Measurements from ENCODE around the gene PSG3. TPM values are rescaled to one million over a fixed set of nuclear protein-coding genes. Genes with fewer than 3 reads are reported as not detected.

PSG3 gene
- 0.11 to 0.18 TPM (median 0.14 TPM) in 4 of 5 replicates, not detected in the other for total RNA-seq (2022; extraction: Qiagen RNA extraction; ENCODE audit: low read depth)

GRCh38 chr19:42740381-42740780 is at the start of gene PSG3:
Gene PSG3, minus strand, starts transcription at chr19:42740481. Its CDS starts 97 bp downstream, at chr19:42740384.

Other genes starting within 250 kb of the PSG3 start
- gene CEACAM1, start 212.0 kb downstream of the PSG3 start, total RNA-seq (2022; extraction: Qiagen RNA extraction; ENCODE audit: low read depth) = 1.2 to 2.3 TPM (median 1.7 TPM) in 5 replicates
- not detected in 5 replicates for gene CEACAM8, start 145.6 kb downstream of the PSG3 start, total RNA-seq (2022; extraction: Qiagen RNA extraction; ENCODE audit: low read depth)
- 0.13 to 0.28 TPM (median 0.17 TPM) in 5 replicates for gene PSG8, start 25.2 kb upstream of the PSG3 start, total RNA-seq (2022; extraction: Qiagen RNA extraction; ENCODE audit: low read depth)
- 0.21 to 0.52 TPM (median 0.33 TPM) in 5 replicates for gene PSG1, start 139.2 kb upstream of the PSG3 start, total RNA-seq (2022; extraction: Qiagen RNA extraction; ENCODE audit: low read depth)
- 0.06 to 0.13 TPM in 2 of 5 replicates, not detected in the others for gene PSG6, start 177.4 kb upstream of the PSG3 start, total RNA-seq (2022; extraction: Qiagen RNA extraction; ENCODE audit: low read depth)
- gene PSG7, start 196.7 kb upstream of the PSG3 start, total RNA-seq (2022; extraction: Qiagen RNA extraction; ENCODE audit: low read depth) = 0.06 to 0.26 TPM (median 0.09 TPM) in 5 replicates